Stimulated activated CD8-positive, alpha-beta memory T cell treated with anti-CD3 and anti-CD28 coated beads, Interleukin-12 subunit alpha, Interleukin-12 subunit beta, amount 100 ng/mL, for 24 hours (primary cell): Measurements from ENCODE around the gene RNF10.
"Not testable (repeated sequence)": the region's sequence is repeated elsewhere in the genome, so short reads cannot be mapped to it uniquely, and the experiment has no call there.

Experiments
- DNase-seq: peaks from one replicate; pipeline ENCODE4 v3.0.0-alpha.2; 2020; ENCODE audit errors: extremely low read depth

Gene RNF10

GRCh38 chr12:120534203-120534702, at the start of gene RNF10:
Gene RNF10, plus strand, starts transcription at chr12:120534356. Its CDS starts 456 bp downstream, at chr12:120534812.
- DNase-seq, result peak; percentile 52

DNA sequence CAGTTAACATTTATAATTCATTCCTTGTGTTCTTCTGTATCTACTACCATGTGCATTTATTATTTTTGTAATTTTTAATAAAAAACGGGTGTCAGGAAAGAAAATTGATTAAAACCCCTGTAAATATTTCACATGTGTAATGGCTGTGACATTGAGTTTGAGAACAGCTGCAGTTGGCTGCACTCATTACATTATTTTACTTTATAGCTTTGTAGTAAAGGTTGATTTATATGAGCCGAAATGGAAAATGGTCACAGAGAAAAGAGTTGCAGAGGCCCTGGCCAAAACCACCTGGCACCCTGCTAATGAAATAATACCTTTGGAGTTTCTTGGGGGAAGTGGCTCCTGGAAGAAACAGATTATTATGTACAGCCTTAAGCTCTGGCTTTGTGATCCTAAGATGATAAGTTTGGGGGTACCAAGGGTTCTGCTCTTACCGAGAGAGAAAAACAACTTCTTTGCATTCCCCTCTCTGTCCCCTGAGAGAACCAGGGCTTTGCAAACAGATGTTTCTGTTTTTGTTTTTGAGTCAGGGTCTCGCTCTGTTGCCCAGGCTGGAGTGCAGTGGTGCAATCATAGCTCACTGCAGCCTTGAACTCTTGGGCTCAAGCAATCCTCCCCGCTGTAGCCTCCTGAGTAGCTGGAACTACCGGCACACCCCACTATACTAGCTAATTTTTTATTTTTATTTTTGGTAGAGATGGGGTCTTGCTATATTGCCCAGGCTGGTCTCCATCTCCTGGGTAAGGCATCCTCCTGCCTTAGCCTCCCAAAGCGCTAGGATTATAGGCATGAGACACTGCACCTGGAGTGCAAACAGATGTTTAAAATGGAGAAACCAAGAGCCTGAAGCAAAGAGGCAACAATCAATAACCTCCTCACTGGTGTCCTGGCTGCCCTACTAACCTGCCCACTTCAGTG, 47.9 kb upstream of the RNF10 start:
- no peak for DNase-seq

DNA sequence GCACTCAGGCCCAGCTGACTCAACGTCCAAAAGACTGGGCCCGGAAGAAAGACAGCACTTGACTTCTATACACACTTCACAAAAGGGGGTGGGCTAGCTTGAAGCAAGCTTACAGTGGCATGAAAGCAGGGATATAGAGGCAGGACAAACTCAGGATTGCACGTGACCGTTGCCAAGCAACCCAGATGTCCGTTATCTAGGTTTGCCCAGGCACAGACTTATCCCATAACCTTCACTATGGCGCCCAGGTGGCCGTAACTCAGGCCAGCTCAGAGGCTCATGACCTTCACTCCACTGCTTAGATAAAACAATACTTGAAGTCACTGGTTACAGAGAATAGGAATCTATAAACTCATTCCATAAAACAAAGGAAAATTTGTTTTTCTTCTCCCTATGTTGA, 46.6 kb upstream of the RNF10 start:
- not testable (repeated sequence) for DNase-seq

- DNase-seq, result no peak
Observed at GRCh38 chr12:120488057-120488640, 46.0 kb upstream of the RNF10 start.

GRCh38 chr12:120489018-120489417, 45.1 kb upstream of the RNF10 start:
- DNase-seq, result no peak

GRCh38 chr12:120490325-120490724, 43.8 kb upstream of the RNF10 start:
- no peak for DNase-seq

GRCh38 chr12:120490833-120491512, 43.2 kb upstream of the RNF10 start:
- no peak for DNase-seq

DNA sequence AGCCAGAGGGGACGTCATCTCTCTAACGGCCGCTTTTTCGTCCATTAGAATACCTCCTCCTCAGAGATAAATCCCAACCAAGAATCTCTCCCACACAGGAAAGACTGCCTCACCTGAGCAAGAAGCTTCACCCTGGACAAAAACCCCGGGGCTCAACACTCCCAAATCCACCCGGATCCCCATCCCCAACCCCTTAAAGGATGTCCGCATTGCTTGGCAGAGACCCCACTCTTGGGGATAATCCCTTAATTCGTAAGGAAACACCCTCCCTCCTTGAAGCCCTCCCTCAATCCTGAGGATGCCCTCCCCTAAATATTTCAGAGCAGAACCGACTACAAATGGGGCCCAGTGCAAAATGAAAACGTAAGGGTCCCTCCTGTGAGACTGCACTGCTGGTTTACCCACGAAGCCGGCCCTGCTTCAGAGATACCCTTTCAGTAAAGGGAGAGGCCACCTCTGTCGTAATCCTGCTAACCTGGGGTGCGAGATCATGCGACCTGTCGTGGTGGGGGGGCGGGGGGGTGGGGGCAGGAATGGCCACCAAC, 38.9 kb upstream of the RNF10 start:
- no peak for DNase-seq

GRCh38 chr12:120495731-120496412, 38.3 kb upstream of the RNF10 start, which contains the start of gene DYNLL1:
Gene DYNLL1, plus strand, starts transcription at chr12:120496113. Its CDS starts 309 bp downstream, at chr12:120496422.
- peak; percentile 92 for DNase-seq

GRCh38 chr12:120496413-120497340, 37.5 kb upstream of the RNF10 start:
- DNase-seq, result no peak

DNA sequence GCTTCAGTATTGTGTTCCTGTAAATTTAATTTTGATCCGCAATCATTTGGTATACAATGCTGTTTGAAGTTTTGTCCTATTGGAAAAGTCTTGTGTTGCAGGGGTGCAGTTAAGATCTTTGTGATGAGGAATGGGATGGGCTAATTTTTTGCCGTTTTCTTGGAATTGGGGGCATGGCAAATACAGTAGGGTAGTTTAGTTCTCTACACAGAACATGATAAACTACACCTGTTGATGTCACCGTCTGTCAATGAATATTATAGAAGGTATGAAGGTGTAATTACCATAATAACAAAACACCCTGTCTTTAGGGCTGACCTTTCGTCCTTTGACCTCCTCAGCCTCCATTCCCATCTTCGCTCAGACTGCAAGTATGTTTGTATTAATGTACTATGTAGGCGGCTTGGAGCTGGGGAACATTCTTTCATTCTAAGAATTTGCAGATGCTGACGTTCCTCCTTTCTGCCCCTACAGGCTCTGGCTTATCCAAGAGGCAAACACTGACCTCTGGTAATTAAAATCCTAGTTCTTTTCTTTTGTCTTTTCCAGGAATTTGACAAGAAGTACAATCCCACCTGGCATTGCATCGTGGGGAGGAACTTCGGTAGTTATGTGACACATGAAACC, 36.5 kb upstream of the RNF10 start:
- no peak for DNase-seq

- no peak for DNase-seq
Observed at GRCh38 chr12:120498870-120499515, 35.2 kb upstream of the RNF10 start.

DNA sequence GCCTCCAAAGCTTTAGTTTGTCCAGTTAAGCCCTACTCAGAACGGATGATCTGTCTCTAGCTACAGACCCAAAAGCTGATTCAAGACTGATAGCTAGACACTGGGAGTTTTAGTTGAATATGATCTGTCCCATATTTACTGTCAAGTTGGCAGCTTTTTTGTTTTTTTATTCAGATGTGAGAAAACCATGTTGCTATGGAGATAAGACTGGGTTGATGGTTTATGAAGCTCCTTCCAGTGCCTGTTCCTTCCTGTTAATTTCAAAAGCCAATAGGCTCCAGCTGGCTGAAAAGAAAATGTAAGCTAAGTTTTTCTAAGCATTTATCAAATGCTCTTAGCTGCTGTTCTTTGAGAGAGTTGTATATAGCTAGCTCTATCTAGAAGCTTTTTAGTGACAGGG, 33.6 kb upstream of the RNF10 start:
- no peak for DNase-seq

GRCh38 chr12:120504587-120504986, 29.6 kb upstream of the RNF10 start:
- DNase-seq, result no peak

DNA sequence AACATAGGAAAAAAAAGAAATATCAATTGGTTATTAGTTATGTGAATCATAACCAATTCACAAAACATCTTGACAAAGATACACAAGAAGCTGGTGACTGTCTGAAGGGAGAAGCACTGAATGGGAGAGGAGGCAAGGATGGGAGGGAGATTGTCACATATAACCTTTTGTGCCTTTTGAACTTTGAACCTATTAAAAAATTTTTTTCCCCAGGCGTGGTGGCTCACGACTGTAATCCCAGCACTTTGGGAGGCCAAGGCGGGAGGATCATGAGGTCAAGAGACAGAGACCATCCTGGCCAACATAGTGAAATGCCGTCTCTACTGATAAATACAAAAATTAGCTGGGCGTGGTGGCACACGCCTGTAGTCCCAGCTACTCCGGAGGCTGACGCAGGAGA, 25.6 kb upstream of the RNF10 start:
- no peak for DNase-seq

- no peak for DNase-seq
Observed at GRCh38 chr12:120514002-120514401, 20.2 kb upstream of the RNF10 start.

DNA sequence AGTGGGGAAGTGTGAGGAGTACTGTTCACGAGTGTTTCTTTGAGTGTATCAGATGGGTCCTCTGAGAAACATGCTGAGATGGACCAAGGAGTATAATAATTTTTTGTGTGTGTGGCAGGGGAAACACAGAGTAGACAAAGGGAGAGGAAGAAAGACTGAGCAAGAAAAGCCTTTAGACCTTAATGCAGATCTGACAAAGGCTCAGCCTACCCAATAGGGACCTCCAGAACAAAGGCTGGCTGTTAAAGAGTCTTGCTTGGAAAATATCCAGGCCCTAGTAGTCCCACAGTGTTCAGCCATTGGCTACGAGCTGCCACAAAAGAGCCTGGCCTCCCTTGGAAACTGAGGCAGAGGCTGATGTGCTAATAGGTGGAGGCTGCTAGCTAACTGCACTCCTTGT, 18.7 kb upstream of the RNF10 start:
- DNase-seq, result no peak

GRCh38 chr12:120519324-120519723, 14.8 kb upstream of the RNF10 start:
- DNase-seq, result not testable (repeated sequence)

GRCh38 chr12:120522568-120522967, 11.6 kb upstream of the RNF10 start:
- DNase-seq, result no peak
